Neutrophil (primary cell): ENCODE results near the gene OCA2.

Source experiments
- H3K27ac ChIP-seq: fragments of 200-600 bp; sonication (generic); 2 replicates; pipeline ENCODE4 v1.5.1; 2016; ENCODE audit warnings: mild to moderate bottlenecking, moderate library complexity
- H3K27me3 ChIP-seq: fragments of 200-600 bp; sonication (generic); 2 replicates; pipeline ENCODE4 v1.6.0; 2016; ENCODE audit warnings: mild to moderate bottlenecking
- H3K36me3 ChIP-seq: fragments of 200-600 bp; sonication (generic); 2 replicates; pipeline ENCODE4 v1.5.1; 2017
- H3K4me1 ChIP-seq, 2 experiments: fragments of 200-600 bp in 1 of 2; sonication (generic) in 1 of 2; 1 replicate in 1 of 2; 2 replicates in 1 of 2; pipeline versions ENCODE4 v1.5.1 to v1.6.1; 2013 to 2016; ENCODE audit warnings: low read depth in 1 of 2, low read length in 1 of 2, mild to moderate bottlenecking in 1 of 2, moderate library complexity in 1 of 2; ENCODE audit not compliant: control insufficient read depth in 1 of 2, insufficient read depth in 1 of 2
- H3K4me3 ChIP-seq, 2 experiments: fragments of 200-600 bp in 1 of 2; sonication (generic) in 1 of 2; 1 replicate in 1 of 2; 2 replicates in 1 of 2; pipeline ENCODE4 v1.5.1; 2013 to 2016; ENCODE audit warnings: low read depth in 1 of 2, low read length in 1 of 2, mild to moderate bottlenecking in 1 of 2, moderate library complexity in 1 of 2
- H3K9me3 ChIP-seq: fragments of 200-600 bp; sonication (generic); 2 replicates; pipeline ENCODE4 v1.5.1; 2016
- TF ChIP-seq, protein P1 (sequence below): fragments of 200-600 bp; sonication (generic); IDR thresholded peaks from 2 replicates; pipeline ENCODE4 v1.5.1; 2016; ENCODE audit warnings: antibody characterized with exemption

The OCA2 gene

DNA sequence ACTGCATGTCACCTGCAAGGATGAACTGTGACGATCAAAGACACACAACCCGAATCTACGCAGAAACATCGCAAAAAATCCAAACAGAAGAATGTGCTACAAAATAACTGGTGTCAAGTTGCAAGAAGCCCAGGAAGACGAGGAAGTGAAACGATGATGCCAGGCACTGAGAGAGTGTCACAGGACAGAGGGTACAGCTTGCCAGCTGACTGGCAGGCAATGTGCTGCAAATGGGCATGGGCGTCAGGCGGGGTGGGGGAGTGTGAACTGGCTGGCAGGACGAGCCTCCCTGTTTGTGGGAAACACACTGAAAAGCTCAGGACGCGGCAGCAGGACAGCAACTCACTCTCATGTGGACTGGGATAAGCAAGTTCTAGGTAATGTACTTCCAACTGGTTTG lies 28.9 kb upstream of the OCA2 start:
- Histone ChIP-seq H3K27me3 (no peaks in the 10 kb centered on the region), H3K4me1 (peaks cover 18 to 30% of the 10 kb centered on the region in 2 experiments), H3K9me3 (no peaks in the 10 kb centered on the region), H3K27ac (no peak overlapping the region), H3K36me3 (peaks cover 29% of the 10 kb centered on the region), H3K4me3 (no peak overlapping the region)
- TF ChIP-seq, protein P1, sequence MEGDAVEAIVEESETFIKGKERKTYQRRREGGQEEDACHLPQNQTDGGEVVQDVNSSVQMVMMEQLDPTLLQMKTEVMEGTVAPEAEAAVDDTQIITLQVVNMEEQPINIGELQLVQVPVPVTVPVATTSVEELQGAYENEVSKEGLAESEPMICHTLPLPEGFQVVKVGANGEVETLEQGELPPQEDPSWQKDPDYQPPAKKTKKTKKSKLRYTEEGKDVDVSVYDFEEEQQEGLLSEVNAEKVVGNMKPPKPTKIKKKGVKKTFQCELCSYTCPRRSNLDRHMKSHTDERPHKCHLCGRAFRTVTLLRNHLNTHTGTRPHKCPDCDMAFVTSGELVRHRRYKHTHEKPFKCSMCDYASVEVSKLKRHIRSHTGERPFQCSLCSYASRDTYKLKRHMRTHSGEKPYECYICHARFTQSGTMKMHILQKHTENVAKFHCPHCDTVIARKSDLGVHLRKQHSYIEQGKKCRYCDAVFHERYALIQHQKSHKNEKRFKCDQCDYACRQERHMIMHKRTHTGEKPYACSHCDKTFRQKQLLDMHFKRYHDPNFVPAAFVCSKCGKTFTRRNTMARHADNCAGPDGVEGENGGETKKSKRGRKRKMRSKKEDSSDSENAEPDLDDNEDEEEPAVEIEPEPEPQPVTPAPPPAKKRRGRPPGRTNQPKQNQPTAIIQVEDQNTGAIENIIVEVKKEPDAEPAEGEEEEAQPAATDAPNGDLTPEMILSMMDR: no peak

DNA sequence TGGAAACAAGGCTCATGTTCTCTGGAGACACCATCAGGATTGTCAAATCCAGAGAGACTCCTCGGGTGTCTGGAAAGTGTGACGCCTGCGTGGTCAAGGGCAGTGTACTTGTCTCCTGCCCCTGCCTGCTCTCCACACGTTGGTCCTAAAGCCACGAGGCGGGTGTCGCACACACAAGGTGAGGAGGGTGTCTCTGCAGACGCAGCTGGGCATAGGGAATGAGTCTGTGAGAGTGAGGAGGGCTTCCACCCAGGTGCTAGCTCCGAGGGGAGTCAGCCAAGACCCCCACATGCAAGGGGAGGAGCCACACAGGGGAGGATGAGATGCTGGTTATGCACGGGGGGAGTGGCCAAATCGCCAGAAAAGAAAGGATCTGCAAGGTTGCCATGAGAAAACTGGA lies 27.9 kb upstream of the OCA2 start:
- Histone ChIP-seq H3K4me1 (peaks cover 13 to 23% of the 10 kb centered on the region in 2 experiments), H3K27ac (no peak overlapping the region), H3K27me3 (no peaks in the 10 kb centered on the region), H3K9me3 (no peaks in the 10 kb centered on the region), H3K36me3 (peaks cover 38% of the 10 kb centered on the region), H3K4me3 (no peak overlapping the region)
- TF ChIP-seq, protein P1: no peak

DNA sequence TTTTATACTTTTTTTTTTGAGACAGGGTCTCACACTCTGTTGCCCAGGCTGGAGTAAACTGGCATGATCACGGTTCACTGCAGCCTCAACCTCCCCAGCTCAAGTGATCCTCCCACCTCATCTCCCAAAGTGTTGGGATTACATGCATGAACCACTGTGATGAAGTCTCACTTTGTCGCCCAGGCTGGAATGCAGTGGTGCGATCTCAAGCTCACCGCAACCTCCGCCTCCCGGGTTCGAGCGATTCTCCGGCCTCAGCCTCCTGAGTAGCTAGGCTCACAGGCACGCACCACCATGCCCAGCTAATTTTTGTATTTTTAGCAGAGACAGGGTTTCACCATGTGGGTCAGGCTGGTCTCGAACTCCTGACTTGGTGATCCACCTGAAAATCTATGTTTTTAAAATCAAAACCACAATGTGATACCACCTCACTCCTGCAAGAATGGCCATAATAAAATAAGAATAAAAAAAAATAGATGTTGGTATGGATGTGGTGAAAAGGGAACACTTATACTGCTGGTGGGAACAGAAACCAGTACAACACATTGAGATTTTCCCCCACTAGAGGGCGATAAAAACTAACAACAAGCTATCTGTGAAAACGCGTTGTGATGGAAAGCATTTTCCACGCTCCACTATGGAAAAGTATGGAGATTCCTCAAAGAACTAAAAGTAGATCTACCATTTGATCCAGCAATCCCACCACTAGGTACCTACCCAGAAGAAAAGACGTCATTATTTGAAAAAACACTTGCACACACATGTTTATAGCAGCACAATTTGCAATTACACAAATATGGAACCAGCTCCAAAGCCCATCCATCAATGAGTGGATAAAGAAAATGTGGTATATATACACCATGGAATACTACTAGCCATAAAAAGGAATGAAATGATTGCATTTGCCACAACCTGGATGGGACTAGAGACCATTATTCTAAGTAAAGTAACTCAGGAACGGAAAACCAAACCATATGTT lies 26.8 kb upstream of the OCA2 start:
- Histone ChIP-seq H3K36me3 (peaks cover 37% of the 10 kb centered on the region), H3K9me3 (no peaks in the 10 kb centered on the region)

DNA sequence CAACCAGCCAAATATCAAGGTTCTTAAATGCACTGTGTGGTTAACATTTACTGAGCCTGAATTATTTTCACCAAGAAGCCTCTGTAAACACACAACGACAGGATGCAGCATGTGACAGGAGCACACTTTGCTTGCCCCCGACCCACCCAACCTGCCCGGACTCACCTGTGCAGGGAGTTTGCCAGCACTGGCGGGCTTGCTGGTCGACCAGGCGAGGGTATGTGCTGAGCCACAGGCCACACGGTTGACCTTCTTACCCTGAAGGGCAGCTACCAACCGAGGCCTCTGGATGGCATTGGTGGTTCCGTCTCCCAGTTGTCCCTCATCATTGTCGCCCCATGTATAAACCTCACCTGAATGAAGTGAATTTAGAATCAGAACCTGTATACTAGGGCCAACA lies 25.7 kb upstream of the OCA2 start:
- Histone ChIP-seq H3K27ac (no peak overlapping the region), H3K27me3 (no peaks in the 10 kb centered on the region), H3K9me3 (no peaks in the 10 kb centered on the region), H3K4me1 (peaks cover 13 to 23% of the 10 kb centered on the region in 2 experiments), H3K4me3 (no peak overlapping the region), H3K36me3 (peaks cover 45% of the 10 kb centered on the region)
- TF ChIP-seq, protein P1: no peak

More for the DNA sequence above, 26.8 kb upstream of the OCA2 start:
- Histone ChIP-seq H3K4me3 (no peak overlapping the region), H3K27me3 (no peaks in the 10 kb centered on the region), H3K27ac (no peak overlapping the region), H3K4me1 (peaks cover 13 to 23% of the 10 kb centered on the region in 2 experiments)
- TF ChIP-seq, protein P1: no peak

DNA sequence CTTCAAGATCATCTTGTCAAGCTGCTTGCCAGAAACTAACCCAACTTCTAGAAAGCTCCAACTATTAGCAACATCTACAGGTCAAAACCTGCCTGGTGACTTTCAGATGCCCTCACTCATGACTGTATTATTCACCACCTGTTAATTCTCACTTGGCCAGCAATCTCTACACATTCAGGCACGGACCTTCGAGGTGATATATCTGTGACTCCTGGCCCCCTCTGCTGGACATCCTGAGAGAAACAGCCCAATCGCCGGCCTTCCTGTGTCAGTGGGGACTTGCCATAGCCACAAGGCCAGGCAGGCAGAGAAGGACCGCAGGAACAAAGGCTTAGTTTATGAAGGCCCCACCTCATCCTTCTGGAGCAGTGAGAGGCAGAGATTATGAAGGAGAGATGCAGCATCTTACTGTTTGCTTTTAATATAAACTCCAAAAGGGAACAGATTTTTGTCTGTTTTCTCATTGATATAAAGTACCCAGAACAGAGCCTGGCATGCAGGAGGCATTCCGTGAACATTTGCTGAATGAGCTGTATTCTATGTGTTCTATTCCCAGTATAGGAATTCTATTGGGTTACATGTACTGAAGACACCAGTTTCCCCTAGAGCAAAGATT lies 24.4 kb upstream of the OCA2 start:
- peaks cover 49% of the 10 kb centered on the region for H3K36me3 ChIP-seq
- no peaks in the 10 kb centered on the region for H3K27me3 ChIP-seq
- peaks cover 13 to 18% of the 10 kb centered on the region in 2 experiments for H3K4me1 ChIP-seq
- H3K4me3 ChIP-seq: no peak overlapping the region
- H3K27ac ChIP-seq: no peak overlapping the region
- TF ChIP-seq, protein P1: no peak
- no peaks in the 10 kb centered on the region for H3K9me3 ChIP-seq
